ENCODE results near the gene SPO11. TPM values are rescaled to one million over a fixed set of nuclear protein-coding genes. Genes with fewer than 3 reads are reported as not detected.

SPO11 gene
- total RNA-seq, 1 donor from 2014 or later: not detected

- Histone ChIP-seq H3K27ac (replicated peaks) (no peak overlapping the region), H3K4me1 (peaks cover 10% of the 10 kb centered on the region), H3K36me3 (no peaks in the 10 kb centered on the region), H3K9me3 (replicated peaks) (no peaks in the 10 kb centered on the region), H3K27me3 (ENCODE audit: low read depth) (peaks cover 84% of the 10 kb centered on the region), H3K4me3 (no peak overlapping the region)
- DNase-seq: no peak
- intact Hi-C loops (cut with micrococcal nuclease): no loop called here
- no peak for TF ChIP-seq CTCF (IDR thresholded peaks at IDR 0.05; ENCODE audit: borderline replicate concordance)
Measured at GRCh38 chr20:57291003-57291402, 38.6 kb upstream of the SPO11 start.

- no peak overlapping the region for H3K27ac ChIP-seq (replicated peaks)
- intact Hi-C loops (cut with micrococcal nuclease): no loop called here
- peaks cover 77% of the 10 kb centered on the region for H3K27me3 ChIP-seq (ENCODE audit: low read depth)
Measured at GRCh38 chr20:57291694-57292093, 37.9 kb upstream of the SPO11 start.

DNA sequence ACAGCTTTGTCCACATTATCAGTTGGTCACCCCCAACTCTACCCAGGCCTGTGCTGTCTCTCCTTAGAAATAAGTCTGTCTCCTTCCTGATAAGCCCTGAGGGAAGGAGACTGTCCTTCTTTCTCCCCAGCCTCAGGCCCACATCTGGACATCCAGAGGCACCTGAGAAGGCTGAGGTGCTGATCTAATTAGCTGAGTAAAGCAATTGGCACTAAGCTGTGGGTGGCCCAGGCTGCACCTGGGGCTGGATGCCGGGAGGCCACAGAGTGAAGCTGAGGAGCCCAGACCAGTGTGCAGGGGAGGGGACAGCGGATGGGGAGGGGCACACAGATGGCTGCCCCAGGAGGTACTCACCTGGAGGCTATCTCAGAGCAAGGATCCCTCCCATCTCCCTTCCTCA, 37.0 kb upstream of the SPO11 start:
- Histone ChIP-seq H3K4me1 (peaks cover 6% of the 10 kb centered on the region), H3K27me3 (ENCODE audit: low read depth) (peaks cover 68% of the 10 kb centered on the region), H3K9me3 (replicated peaks) (no peaks in the 10 kb centered on the region), H3K4me3 (no peak overlapping the region), H3K36me3 (no peaks in the 10 kb centered on the region), H3K27ac (replicated peaks) (no peak overlapping the region)
- intact Hi-C loops (cut with micrococcal nuclease): no loop called here
- DNase-seq: no peak
- no peak for TF ChIP-seq CTCF (IDR thresholded peaks at IDR 0.05; ENCODE audit: borderline replicate concordance)

More at GRCh38 chr20:57291694-57292093, 37.9 kb upstream of the SPO11 start:
- no peak for DNase-seq
- H3K9me3 ChIP-seq (replicated peaks): no peaks in the 10 kb centered on the region
- H3K4me1 ChIP-seq: peaks cover 10% of the 10 kb centered on the region
- TF ChIP-seq CTCF (IDR thresholded peaks at IDR 0.05; ENCODE audit: borderline replicate concordance): no peak
- no peak overlapping the region for H3K4me3 ChIP-seq
- no peaks in the 10 kb centered on the region for H3K36me3 ChIP-seq

DNA sequence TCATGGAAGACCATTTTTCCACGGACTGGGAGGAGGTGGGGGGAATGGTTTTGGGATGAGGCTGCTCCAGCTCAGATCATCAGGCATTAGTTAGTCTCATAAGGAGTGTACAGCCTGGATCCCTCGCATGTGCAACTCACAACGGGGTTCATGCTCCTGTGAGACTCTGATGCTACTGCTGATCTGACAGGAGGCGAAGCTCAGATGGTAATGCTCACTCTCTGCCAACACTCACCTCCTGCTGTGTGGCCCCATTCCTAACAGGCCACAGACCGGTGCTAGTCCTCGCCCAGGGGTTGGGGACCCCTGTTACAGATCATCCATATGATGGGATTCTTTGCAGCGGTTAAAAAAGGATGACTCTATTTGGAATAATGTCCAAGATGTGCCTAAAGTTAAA, 35.6 kb upstream of the SPO11 start:
- no peak for TF ChIP-seq CTCF (IDR thresholded peaks at IDR 0.05; ENCODE audit: borderline replicate concordance)
- Histone ChIP-seq H3K9me3 (replicated peaks) (no peaks in the 10 kb centered on the region), H3K4me3 (no peak overlapping the region), H3K27ac (replicated peaks) (no peak overlapping the region), H3K27me3 (ENCODE audit: low read depth) (peaks cover 54% of the 10 kb centered on the region), H3K4me1 (peaks cover 6% of the 10 kb centered on the region), H3K36me3 (no peaks in the 10 kb centered on the region)
- intact Hi-C loops (cut with micrococcal nuclease): no loop called here
- no peak for DNase-seq

DNA sequence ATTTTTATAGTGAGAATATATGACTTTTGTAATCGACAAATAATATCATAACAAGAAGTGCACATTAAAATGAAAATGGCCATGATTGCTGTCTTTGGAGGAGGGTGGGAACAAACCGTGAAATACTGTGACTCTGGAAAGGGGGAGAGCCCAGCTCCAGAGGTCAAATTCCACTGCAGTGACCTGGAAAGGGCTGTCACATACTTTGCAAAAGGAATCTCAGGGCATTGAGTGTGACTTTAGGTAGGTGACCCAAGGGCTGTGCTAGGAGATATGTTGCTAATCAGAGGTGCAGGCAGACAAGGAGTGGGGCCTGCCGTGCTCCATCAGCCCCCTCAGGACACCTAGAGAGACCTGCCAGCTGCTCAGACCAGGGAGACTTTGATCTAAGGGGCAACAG, 35.1 kb upstream of the SPO11 start:
- no peak overlapping the region for H3K4me3 ChIP-seq
- no peak for TF ChIP-seq CTCF (IDR thresholded peaks at IDR 0.05; ENCODE audit: borderline replicate concordance)
- H3K9me3 ChIP-seq (replicated peaks): no peaks in the 10 kb centered on the region
- H3K27ac ChIP-seq (replicated peaks): no peak overlapping the region
- no peak for DNase-seq
- no peaks in the 10 kb centered on the region for H3K36me3 ChIP-seq
- peaks cover 48% of the 10 kb centered on the region for H3K27me3 ChIP-seq (ENCODE audit: low read depth)
- peaks cover 6% of the 10 kb centered on the region for H3K4me1 ChIP-seq
- intact Hi-C loops (cut with micrococcal nuclease): no loop called here

- DNase-seq: no peak
- Histone ChIP-seq H3K27ac (replicated peaks) (no peak overlapping the region), H3K36me3 (no peaks in the 10 kb centered on the region), H3K4me1 (peaks cover 6% of the 10 kb centered on the region), H3K27me3 (ENCODE audit: low read depth) (peaks cover 38% of the 10 kb centered on the region), H3K4me3 (no peak overlapping the region), H3K9me3 (replicated peaks) (no peaks in the 10 kb centered on the region)
- intact Hi-C loops (cut with micrococcal nuclease): no loop called here
- no peak for TF ChIP-seq CTCF (IDR thresholded peaks at IDR 0.05; ENCODE audit: borderline replicate concordance)
Measured at GRCh38 chr20:57298457-57298856, 31.1 kb upstream of the SPO11 start.

Measured in left ventricle myocardium inferior (tissue), 1 donor.